Liver (tissue), 9 donors: ENCODE results near the gene SMIM21. TPM values are rescaled to one million over a fixed set of nuclear protein-coding genes. Genes with fewer than 3 reads are reported as not detected.

Experiments used
- DNase-seq: peaks from one replicate; pipeline ENCODE4 v3.0.0-alpha.2; 2017; ENCODE audit warnings: low spot score
- H3K27ac ChIP-seq, 2 donors: one replicate each; pipeline ENCODE4 v1.7.0; 2013; ENCODE audit warnings: inconsistent platforms in 2 of 2, low read length in 2 of 2, control low read depth in 1 of 2, low read depth in 1 of 2, mild to moderate bottlenecking in 1 of 2
- H3K27me3 ChIP-seq, 4 donors: one replicate each; pipeline versions ENCODE4 v1.6.1 to v1.7.0; 2013; ENCODE audit warnings: low read length in 3 of 4, inconsistent platforms in 1 of 4, mild to moderate bottlenecking in 1 of 4, moderate library complexity in 1 of 4; ENCODE audit not compliant: control insufficient read depth in 4 of 4, insufficient read depth in 4 of 4
- H3K36me3 ChIP-seq, 4 donors: one replicate each; pipeline versions ENCODE4 v1.6.1 to v1.7.0; 2013; ENCODE audit warnings: low read length in 3 of 4, mild to moderate bottlenecking in 3 of 4, low read depth in 1 of 4, moderate library complexity in 1 of 4; ENCODE audit not compliant: control insufficient read depth in 4 of 4, insufficient read depth in 3 of 4
- H3K4me1 ChIP-seq, 4 donors: one replicate each; pipeline versions ENCODE4 v1.6.1 to v1.7.0; 2013; ENCODE audit warnings: low read length in 3 of 4, mild to moderate bottlenecking in 3 of 4, moderate library complexity in 1 of 4; ENCODE audit not compliant: control insufficient read depth in 4 of 4, insufficient read depth in 4 of 4
- H3K4me3 ChIP-seq, 3 donors: one replicate each; pipeline versions ENCODE4 v1.6.1 to v1.7.0; 2013; ENCODE audit warnings: low read length in 3 of 3, control low read depth in 1 of 3, low read depth in 1 of 3, mild to moderate bottlenecking in 1 of 3
- H3K9ac ChIP-seq, 2 donors: one replicate each; pipeline ENCODE4 v1.7.0; 2013; ENCODE audit warnings: low read length in 2 of 2, mild to moderate bottlenecking in 2 of 2, moderate library complexity in 2 of 2, control low read depth in 1 of 2, low read depth in 1 of 2
- H3K9me3 ChIP-seq, 4 donors: one replicate each; pipeline versions ENCODE4 v1.6.1 to v1.7.0; 2013; ENCODE audit warnings: low read length in 3 of 4; ENCODE audit not compliant: control insufficient read depth in 4 of 4
- ATF3 ChIP-seq: IDR thresholded peaks from 2 replicates; pipeline ENCODE4 v1.6.1; 2016; ENCODE audit warnings: antibody characterized with exemption
- CTCF ChIP-seq: fragments of 150-350 bp; IDR thresholded peaks from 2 replicates; pipeline ENCODE4 v1.5.1; 2017; ENCODE audit warnings: improper control_type of control experiment, low read depth, low read length; ENCODE audit not compliant: missing input control
- EGR1 ChIP-seq, 2 donors: IDR thresholded peaks; 2 replicates each; pipeline ENCODE4 v1.6.1; 2016 to 2018; ENCODE audit warnings: antibody characterized with exemption in 2 of 2, low read depth in 2 of 2
- FOXA1 ChIP-seq: IDR thresholded peaks from 2 replicates; pipeline ENCODE4 v1.6.1; 2016; ENCODE audit warnings: antibody characterized with exemption
- FOXA2 ChIP-seq: IDR thresholded peaks from 2 replicates; pipeline ENCODE4 v1.6.1; 2016; ENCODE audit warnings: antibody characterized with exemption
- HNF4A ChIP-seq, 2 donors: conservative IDR thresholded peaks; 2 replicates each; pipeline ENCODE4 v1.6.1; 2016; ENCODE audit warnings: antibody characterized with exemption in 2 of 2, mild to moderate bottlenecking in 2 of 2
- HNF4G ChIP-seq: IDR thresholded peaks from 2 replicates; pipeline ENCODE4 v1.6.1; 2016; ENCODE audit warnings: antibody characterized with exemption
- MAX ChIP-seq: IDR thresholded peaks from 2 replicates; pipeline ENCODE4 v1.6.1; 2016; ENCODE audit warnings: antibody characterized with exemption
- NR2F2 ChIP-seq: IDR thresholded peaks from 2 replicates; pipeline ENCODE4 v1.6.1; 2016; ENCODE audit warnings: antibody characterized with exemption
- RAD21 ChIP-seq, 2 donors: IDR thresholded peaks; 2 replicates each; pipeline ENCODE4 v1.6.1; 2016; ENCODE audit warnings: antibody characterized with exemption in 2 of 2, mild to moderate bottlenecking in 2 of 2
- REST ChIP-seq: IDR thresholded peaks from 2 replicates; pipeline ENCODE4 v1.6.1; 2016; ENCODE audit warnings: antibody characterized with exemption, mild to moderate bottlenecking
- SP1 ChIP-seq: IDR thresholded peaks from 2 replicates; pipeline ENCODE4 v1.6.1; 2018; ENCODE audit warnings: antibody characterized with exemption, mild to moderate bottlenecking
- YY1 ChIP-seq: IDR thresholded peaks from 2 replicates; pipeline ENCODE4 v1.6.1; 2016; ENCODE audit warnings: antibody characterized with exemption, mild to moderate bottlenecking
- ZBTB33 ChIP-seq: IDR thresholded peaks from 2 replicates; pipeline ENCODE4 v1.6.1; 2016; ENCODE audit warnings: antibody characterized with exemption
- WGBS: extraction: QIAGEN DNeasy Blood & Tissue Kit; methylation state at CpG from one replicate; pipeline ENCODE4 v1.1.7; 2013; 5-methylcytosine and 5-hydroxymethylcytosine counted together
- polyA plus RNA-seq, 2 donors: library from polyadenylated mRNA; stranded (reverse) in 1 of 2; unstranded in 1 of 2; fragments of 200-250 nt in 1 of 2; fragments of >200 nt in 1 of 2; fragmentation: Nextera tagmentation in 1 of 2; extraction: Ambion mirVana in 1 of 2; gene quantifications; one replicate each; pipeline versions ENCODE4 v1.2.1 to v1.2.3, GENCODE V29; 2013 to 2015
- total RNA-seq, 2 donors: library from RNA; depleted of rRNA; stranded (reverse); fragments of >200 nt; gene quantifications; one replicate each; pipeline ENCODE4 v1.2.3, GENCODE V29; 2014
- donor health status: healthy.
- donor health status: healthy.
- donor health status: healthy.
- donor health status: healthy.
- donor health status: healthy.

Gene SMIM21
- total and polyA plus RNA-seq, 4 donors: not detected

GRCh38 chr18:75378376-75379315 lies 48.9 kb downstream of the SMIM21 start:
- DNase-seq: no peak
- H3K9me3 ChIP-seq: no peaks in the 10 kb centered on the region
- no peaks in the 10 kb centered on the region for H3K27me3 ChIP-seq
- TF ChIP-seq SP1 (no peak), EGR1 (IDR thresholded peaks at IDR 0.05; ENCODE audit: low read depth in 2 of 2) (no peak), ATF3 (no peak), HNF4G (no peak), ZBTB33 (no peak), MAX (no peak), CTCF (no peak), HNF4A (conservative IDR thresholded peaks at IDR 0.05) (no peak), FOXA1 (no peak), YY1 (no peak), NR2F2 (no peak), FOXA2 (no peak)
- no peak overlapping the region for H3K4me3 ChIP-seq
- no peak overlapping the region for H3K9ac ChIP-seq
- H3K36me3 ChIP-seq: no peaks in the 10 kb centered on the region
- no peak overlapping the region for H3K27ac ChIP-seq
- WGBS: 77% methylated on average over 22 of the region's 22 CpGs
- H3K4me1 ChIP-seq: no peaks in the 10 kb centered on the region

- TF ChIP-seq REST: no peak
- TF ChIP-seq YY1: no peak
- no peak for TF ChIP-seq NR2F2
- TF ChIP-seq ZBTB33: no peak
- no peak for TF ChIP-seq RAD21 (IDR thresholded peaks at IDR 0.05)
- DNase-seq: no peak
- 95% methylated on average over 10 of the region's 10 CpGs for WGBS
- Histone ChIP-seq H3K36me3 (no peaks in the 10 kb centered on the region), H3K27ac (no peak overlapping the region), H3K4me1 (no peaks in the 10 kb centered on the region), H3K27me3 (no peaks in the 10 kb centered on the region), H3K4me3 (no peak overlapping the region), H3K9me3 (no peaks in the 10 kb centered on the region), H3K9ac (no peak overlapping the region)
Measured at GRCh38 chr18:75377926-75378325, 49.6 kb downstream of the SMIM21 start.
